GM23248 (cell line): ENCODE results near the gene TMCC1. TPM values are rescaled to one million over a fixed set of nuclear protein-coding genes. Genes with fewer than 3 reads are reported as not detected.

ENCODE experiments used
- DNase-seq: peaks from one replicate; pipeline ENCODE4 v3.0.0-alpha.2; 2015
- H2AFZ ChIP-seq: fragments of 200-600 bp; sonication (generic); 2 replicates; pipeline ENCODE4 v1.6.1; 2016; ENCODE audit warnings: antibody characterized with exemption
- H3F3A ChIP-seq: fragments of 200-600 bp; sonication (generic); 2 replicates; pipeline ENCODE4 v1.6.1; 2016; ENCODE audit warnings: mild to moderate bottlenecking, antibody characterized with exemption, mixed run types; ENCODE audit not compliant: insufficient read depth
- H3K27ac ChIP-seq: fragments of 200-600 bp; sonication (generic); 2 replicates; pipeline ENCODE4 v1.5.1; 2016; ENCODE audit warnings: mild to moderate bottlenecking
- H3K27me3 ChIP-seq: fragments of 200-600 bp; sonication (generic); replicated peaks from 2 replicates; pipeline ENCODE4 v1.6.1; 2016; ENCODE audit warnings: mild to moderate bottlenecking; ENCODE audit not compliant: insufficient read depth
- H3K36me3 ChIP-seq: fragments of 200-600 bp; sonication (generic); 2 replicates; pipeline ENCODE4 v1.6.1; 2016; ENCODE audit warnings: low read depth, mild to moderate bottlenecking
- H3K4me1 ChIP-seq: fragments of 200-600 bp; sonication (generic); 2 replicates; pipeline ENCODE4 v1.6.1; 2016; ENCODE audit warnings: mild to moderate bottlenecking; ENCODE audit not compliant: insufficient read depth
- H3K4me2 ChIP-seq: fragments of 200-600 bp; sonication (generic); one replicate; pipeline ENCODE4 v1.6.1; 2016; ENCODE audit warnings: mild to moderate bottlenecking; ENCODE audit not compliant: unreplicated experiment
- H3K4me3 ChIP-seq: fragments of 200-600 bp; sonication (generic); 2 replicates; pipeline ENCODE4 v1.5.1; 2016; ENCODE audit warnings: mild to moderate bottlenecking
- H3K79me2 ChIP-seq: fragments of 200-600 bp; sonication (generic); 2 replicates; pipeline ENCODE4 v1.6.1; 2016; ENCODE audit warnings: mild to moderate bottlenecking; ENCODE audit not compliant: insufficient read depth
- H3K9ac ChIP-seq: fragments of 200-600 bp; sonication (generic); 2 replicates; pipeline ENCODE4 v1.6.1; 2016; ENCODE audit warnings: mild to moderate bottlenecking
- H3K9me2 ChIP-seq: fragments of 200-600 bp; sonication (generic); 2 replicates; pipeline ENCODE4 v1.6.1; 2016; ENCODE audit warnings: mixed run types, mild to moderate bottlenecking, moderate library complexity; ENCODE audit not compliant: insufficient read depth
- H3K9me3 ChIP-seq: fragments of 200-600 bp; sonication (generic); one replicate; pipeline ENCODE4 v1.6.1; 2017; ENCODE audit warnings: low read depth
- H4K20me1 ChIP-seq: fragments of 200-600 bp; sonication (generic); 2 replicates; pipeline ENCODE4 v1.6.0; 2016; ENCODE audit not compliant: insufficient read depth
- EZH2 ChIP-seq: fragments of 200-600 bp; sonication (generic); IDR thresholded peaks from 2 replicates; pipeline ENCODE4 v1.6.1; 2018; ENCODE audit warnings: antibody characterized with exemption, mild to moderate bottlenecking; ENCODE audit not compliant: insufficient read depth, poor library complexity, severe bottlenecking
- EZH2phosphoT487 ChIP-seq: fragments of 200-600 bp; sonication (generic); IDR thresholded peaks from 2 replicates; pipeline ENCODE4 v1.6.1; 2018; ENCODE audit warnings: antibody characterized with exemption, moderate library complexity, mild to moderate bottlenecking, low read depth; ENCODE audit not compliant: insufficient read depth
- WGBS, 2 experiments: methylation state at CpG; one replicate each; pipeline ENCODE4 v1.1.6; 2015 to 2017; ENCODE audit warnings: low lambda C conversion rate in 2 of 2, low coverage in 1 of 2; ENCODE audit errors: missing lambda C conversion rate in 2 of 2; 5-methylcytosine and 5-hydroxymethylcytosine counted together
- in situ Hi-C: fragments of 300-500 bp; cut with MboI; formaldehyde crosslinking; loops from 2 replicates; pipeline ENCODE4 v1.15.0; 2020
- polyA plus RNA-seq: library from polyadenylated mRNA; unstranded; fragments of >200 nt; fragmentation: Nextera tagmentation; extraction: Ambion mirVana; gene quantifications from 2 replicates; pipeline ENCODE4 v1.2.1, GENCODE V29; 2016
- total RNA-seq: library from RNA; depleted of rRNA; stranded (reverse); fragments of >200 nt; shearing (Covaris generic); gene quantifications from 2 replicates; pipeline ENCODE4 v1.2.3, GENCODE V29; 2014

Gene TMCC1
- total and polyA plus RNA-seq, 2 experiments from 2014 or later: 4.0 to 11.1 TPM

GRCh38 chr3:129741794-129742193, 151.7 kb downstream of the TMCC1 start:
- in situ Hi-C loops: no loop called here
- H3K4me1 ChIP-seq: no peaks in the 10 kb centered on the region
- H3K9me2 ChIP-seq: peaks cover 5% of the 10 kb centered on the region; the same call in 1 of the 2 replicates
- H3K27me3 ChIP-seq: no peaks in the 10 kb centered on the region
- H3K4me3 ChIP-seq: no peak overlapping the region
- TF ChIP-seq EZH2phosphoT487 (no peak), EZH2 (no peak)
- H3K27ac ChIP-seq: no peak overlapping the region
- no peaks in the 10 kb centered on the region for H3K36me3 ChIP-seq
- no peak overlapping the region for H3K9ac ChIP-seq
- no peak overlapping the region for H2AFZ ChIP-seq
- WGBS, 2 experiments: 97 to 99% methylated on average over 2 of the region's 2 CpGs
- H3K79me2 ChIP-seq: peaks cover 7% of the 10 kb centered on the region
- 0 out of 2 replicates have a peak, but pooled peaks cover 3% of the 10 kb centered on the region for H4K20me1 ChIP-seq
- no peaks in the 10 kb centered on the region for H3F3A ChIP-seq
- H3K4me2 ChIP-seq: no peak overlapping the region
- DNase-seq: no peak
- H3K9me3 ChIP-seq: no peaks in the 10 kb centered on the region

- no peak overlapping the region for H3K27ac ChIP-seq
- in situ Hi-C loops: no loop called here
- no peak overlapping the region for H3K9ac ChIP-seq
- no peak overlapping the region for H3K4me2 ChIP-seq
- H3K4me3 ChIP-seq: no peak overlapping the region
- H3K79me2 ChIP-seq: peaks cover 7% of the 10 kb centered on the region; the same call in 1 of the 2 replicates
- WGBS, 2 experiments: 64 to 66% methylated on average over 3 of the region's 3 CpGs
- H3K9me3 ChIP-seq: no peaks in the 10 kb centered on the region
- H3K36me3 ChIP-seq: no peaks in the 10 kb centered on the region
- H4K20me1 ChIP-seq: 0 out of 2 replicates have a peak, but pooled peaks cover 3% of the 10 kb centered on the region
- H3K9me2 ChIP-seq: peaks cover 5% of the 10 kb centered on the region; the same call in 1 of the 2 replicates
- H3K27me3 ChIP-seq: no peaks in the 10 kb centered on the region
- no peak overlapping the region for H2AFZ ChIP-seq
- no peaks in the 10 kb centered on the region for H3F3A ChIP-seq
- H3K4me1 ChIP-seq: no peaks in the 10 kb centered on the region
- DNase-seq: no peak
- TF ChIP-seq EZH2phosphoT487 (no peak), EZH2 (no peak)
These were observed 153.4 kb downstream of the TMCC1 start for GRCh38 chr3:129740090-129740489.

- 98 to 99% methylated on average over 3 of the region's 3 CpGs for WGBS, 2 experiments
- H4K20me1 ChIP-seq: 0 out of 2 replicates have a peak, but pooled peaks cover 3% of the 10 kb centered on the region
- TF ChIP-seq EZH2 (no peak), EZH2phosphoT487 (no peak)
- H3K4me1 ChIP-seq: no peaks in the 10 kb centered on the region
- no peak overlapping the region for H3K4me2 ChIP-seq
- no peaks in the 10 kb centered on the region for H3K27me3 ChIP-seq
- H3K4me3 ChIP-seq: no peak overlapping the region
- H3K27ac ChIP-seq: no peak overlapping the region
- no peaks in the 10 kb centered on the region for H3K9me3 ChIP-seq
- peaks cover 7% of the 10 kb centered on the region; the same call in 1 of the 2 replicates for H3K79me2 ChIP-seq
- H3F3A ChIP-seq: no peaks in the 10 kb centered on the region
- in situ Hi-C loops: no loop called here
- H3K9ac ChIP-seq: no peak overlapping the region
- H3K36me3 ChIP-seq: no peaks in the 10 kb centered on the region
- peaks cover 5% of the 10 kb centered on the region; the same call in 1 of the 2 replicates for H3K9me2 ChIP-seq
- DNase-seq: no peak
- H2AFZ ChIP-seq: no peak overlapping the region
These were observed 153.9 kb downstream of the TMCC1 start for GRCh38 chr3:129739634-129740033.

GRCh38 chr3:129738172-129738571, 155.3 kb downstream of the TMCC1 start:
- Histone ChIP-seq H3K9ac (no peak overlapping the region), H3K36me3 (no peaks in the 10 kb centered on the region), H3K4me1 (no peaks in the 10 kb centered on the region), H3K9me3 (no peaks in the 10 kb centered on the region), H3K27me3 (no peaks in the 10 kb centered on the region), H2AFZ (no peak overlapping the region), H3K9me2 (peaks cover 5% of the 10 kb centered on the region; the same call in 1 of the 2 replicates), H3F3A (no peaks in the 10 kb centered on the region), H3K27ac (no peak overlapping the region), H3K79me2 (peaks cover 7% of the 10 kb centered on the region; the same call in 1 of the 2 replicates), H4K20me1 (0 out of 2 replicates have a peak, but pooled peaks cover 3% of the 10 kb centered on the region), H3K4me2 (no peak overlapping the region), H3K4me3 (no peak overlapping the region)
- WGBS, 2 experiments: 47 to 60% methylated on average over 5 of the region's 5 CpGs
- in situ Hi-C loops: no loop called here
- no peak for DNase-seq
- no peak for TF ChIP-seq EZH2
- no peak for TF ChIP-seq EZH2phosphoT487
